PC-9 (cell line): ENCODE measurements around the gene DNAH2.

Experiments used
- CTCF ChIP-seq: fragments of 200-600 bp; sonication (generic); conservative IDR thresholded peaks from 2 replicates; pipeline ENCODE4 v1.6.1; 2017; ENCODE audit warnings: mixed run types, antibody characterized with exemption, mild to moderate bottlenecking, moderate library complexity
- EZH2 ChIP-seq: fragments of 200-600 bp; sonication (generic); IDR thresholded peaks from 2 replicates; pipeline ENCODE4 v1.8.0; 2017; ENCODE audit warnings: antibody characterized with exemption, low read depth

- no peak for TF ChIP-seq CTCF
- no peak for TF ChIP-seq EZH2
These were observed 100.1 kb downstream of the DNAH2 start for GRCh38 chr17:7817643-7817964.
